PFSK-1 (cell line): Measurements from ENCODE around the gene ACSL3.

Experiments used
- FOXP2 ChIP-seq: optimal IDR thresholded peaks from 2 replicates; pipeline ENCODE3; 2011; ENCODE audit warnings: borderline replicate concordance, control low read depth, inconsistent platforms; ENCODE audit not compliant: insufficient read depth; ENCODE audit errors: extremely low read length, extremely low read depth
- POLR2AphosphoS5 ChIP-seq: IDR thresholded peaks from 2 replicates; pipeline ENCODE4 v1.6.1; 2012; ENCODE audit warnings: low read depth, mild to moderate bottlenecking, control low read depth, low read length, moderate library complexity
- SIN3A ChIP-seq: IDR thresholded peaks from 2 replicates; pipeline ENCODE4 v1.6.1; 2012; ENCODE audit warnings: mild to moderate bottlenecking, low read length, moderate library complexity, borderline replicate concordance; ENCODE audit not compliant: insufficient read depth
- TAF1 ChIP-seq: IDR thresholded peaks from 2 replicates; pipeline ENCODE4 v1.6.1; 2012; ENCODE audit warnings: low read length, control low read depth, borderline replicate concordance; ENCODE audit not compliant: insufficient read depth
- TF ChIP-seq, protein P1 (sequence below), 2 experiments: IDR thresholded peaks; 2 replicates each; pipeline versions ENCODE4 v1.6.1 to v1.8.0; 2011 to 2012; ENCODE audit warnings: low read depth in 2 of 2, low read length in 2 of 2, control low read depth in 1 of 2, inconsistent platforms in 1 of 2, mild to moderate bottlenecking in 1 of 2, moderate library complexity in 1 of 2; ENCODE audit not compliant: insufficient read depth in 1 of 2

The ACSL3 gene

DNA sequence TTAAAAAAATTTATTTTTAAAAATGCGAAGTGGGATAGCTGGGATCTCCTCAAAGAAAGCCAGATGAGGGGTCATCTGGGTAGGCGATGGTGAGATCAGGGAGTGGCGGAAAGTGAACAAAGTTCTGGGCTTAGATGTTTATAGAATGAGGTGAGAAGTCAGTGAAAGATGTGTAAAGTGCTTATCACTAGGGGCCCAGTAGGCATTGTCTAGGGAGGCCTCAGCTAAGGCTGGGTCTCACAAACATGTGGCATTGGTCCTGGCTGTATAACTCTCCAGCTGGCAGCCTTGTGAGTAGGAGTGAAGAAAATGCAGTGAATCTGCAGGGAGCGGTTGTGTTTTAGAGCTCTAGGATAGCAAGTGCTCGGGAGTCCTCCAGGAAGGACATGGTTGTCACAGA is 10.5 kb downstream of the ACSL3 start:
- no peak for TF ChIP-seq SIN3A
- no peak for TF ChIP-seq FOXP2
- TF ChIP-seq POLR2AphosphoS5, result no peak
- TF ChIP-seq, protein P1, sequence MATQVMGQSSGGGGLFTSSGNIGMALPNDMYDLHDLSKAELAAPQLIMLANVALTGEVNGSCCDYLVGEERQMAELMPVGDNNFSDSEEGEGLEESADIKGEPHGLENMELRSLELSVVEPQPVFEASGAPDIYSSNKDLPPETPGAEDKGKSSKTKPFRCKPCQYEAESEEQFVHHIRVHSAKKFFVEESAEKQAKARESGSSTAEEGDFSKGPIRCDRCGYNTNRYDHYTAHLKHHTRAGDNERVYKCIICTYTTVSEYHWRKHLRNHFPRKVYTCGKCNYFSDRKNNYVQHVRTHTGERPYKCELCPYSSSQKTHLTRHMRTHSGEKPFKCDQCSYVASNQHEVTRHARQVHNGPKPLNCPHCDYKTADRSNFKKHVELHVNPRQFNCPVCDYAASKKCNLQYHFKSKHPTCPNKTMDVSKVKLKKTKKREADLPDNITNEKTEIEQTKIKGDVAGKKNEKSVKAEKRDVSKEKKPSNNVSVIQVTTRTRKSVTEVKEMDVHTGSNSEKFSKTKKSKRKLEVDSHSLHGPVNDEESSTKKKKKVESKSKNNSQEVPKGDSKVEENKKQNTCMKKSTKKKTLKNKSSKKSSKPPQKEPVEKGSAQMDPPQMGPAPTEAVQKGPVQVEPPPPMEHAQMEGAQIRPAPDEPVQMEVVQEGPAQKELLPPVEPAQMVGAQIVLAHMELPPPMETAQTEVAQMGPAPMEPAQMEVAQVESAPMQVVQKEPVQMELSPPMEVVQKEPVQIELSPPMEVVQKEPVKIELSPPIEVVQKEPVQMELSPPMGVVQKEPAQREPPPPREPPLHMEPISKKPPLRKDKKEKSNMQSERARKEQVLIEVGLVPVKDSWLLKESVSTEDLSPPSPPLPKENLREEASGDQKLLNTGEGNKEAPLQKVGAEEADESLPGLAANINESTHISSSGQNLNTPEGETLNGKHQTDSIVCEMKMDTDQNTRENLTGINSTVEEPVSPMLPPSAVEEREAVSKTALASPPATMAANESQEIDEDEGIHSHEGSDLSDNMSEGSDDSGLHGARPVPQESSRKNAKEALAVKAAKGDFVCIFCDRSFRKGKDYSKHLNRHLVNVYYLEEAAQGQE (IDR thresholded peaks at IDR 0.05; ENCODE audit: insufficient read depth in 1 of 2, low read depth in 2 of 2, low read length in 2 of 2), result no peak
- no peak for TF ChIP-seq TAF1

DNA sequence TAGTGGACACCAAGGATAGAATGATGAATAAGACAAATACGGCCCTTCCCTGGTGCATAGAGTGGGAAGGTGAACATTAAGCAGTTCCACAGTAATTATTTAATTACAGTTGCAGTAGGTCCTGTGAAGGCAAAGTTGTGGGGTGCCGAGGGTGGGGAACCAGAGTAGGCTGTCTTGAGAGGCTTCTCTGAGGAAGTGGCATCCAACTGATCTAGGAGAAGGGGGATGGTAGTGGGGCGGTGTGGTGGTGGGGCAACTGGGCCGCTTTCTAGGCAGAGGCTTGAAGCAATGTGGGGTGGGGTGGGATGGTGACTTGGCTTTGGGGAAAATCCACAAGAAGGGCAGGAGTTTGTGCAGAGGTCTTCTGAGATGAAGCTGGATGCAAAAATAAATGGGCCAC is 11.7 kb downstream of the ACSL3 start:
- TF ChIP-seq SIN3A (no peak), FOXP2 (no peak), POLR2AphosphoS5 (no peak), TAF1 (no peak)
- TF ChIP-seq, protein P1 (IDR thresholded peaks at IDR 0.05; ENCODE audit: insufficient read depth in 1 of 2, low read depth in 2 of 2, low read length in 2 of 2), result no peak

DNA sequence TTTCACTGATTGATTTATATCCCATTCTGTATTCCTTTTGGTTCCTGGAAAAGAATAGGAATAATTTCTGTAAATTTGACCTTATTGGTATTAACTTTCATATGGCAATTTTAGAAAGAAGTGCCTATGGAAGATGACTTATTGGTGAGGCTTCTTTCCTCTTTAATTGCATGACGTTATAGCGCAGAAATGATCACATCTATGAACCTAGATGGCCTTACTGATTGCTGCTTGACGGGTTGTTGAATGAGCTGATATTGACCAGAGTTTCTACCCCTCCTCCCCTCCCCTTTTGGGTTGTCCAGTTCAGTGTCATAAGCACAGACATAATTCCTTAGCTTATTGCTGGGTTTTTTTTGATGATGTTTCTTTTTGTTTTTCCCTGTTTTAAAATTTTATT is 14.6 kb downstream of the ACSL3 start:
- no peak for TF ChIP-seq POLR2AphosphoS5
- TF ChIP-seq FOXP2, result no peak
- TF ChIP-seq SIN3A, result no peak
- TF ChIP-seq, protein P1 (IDR thresholded peaks at IDR 0.05; ENCODE audit: insufficient read depth in 1 of 2, low read depth in 2 of 2, low read length in 2 of 2), result no peak
- TF ChIP-seq TAF1, result no peak

DNA sequence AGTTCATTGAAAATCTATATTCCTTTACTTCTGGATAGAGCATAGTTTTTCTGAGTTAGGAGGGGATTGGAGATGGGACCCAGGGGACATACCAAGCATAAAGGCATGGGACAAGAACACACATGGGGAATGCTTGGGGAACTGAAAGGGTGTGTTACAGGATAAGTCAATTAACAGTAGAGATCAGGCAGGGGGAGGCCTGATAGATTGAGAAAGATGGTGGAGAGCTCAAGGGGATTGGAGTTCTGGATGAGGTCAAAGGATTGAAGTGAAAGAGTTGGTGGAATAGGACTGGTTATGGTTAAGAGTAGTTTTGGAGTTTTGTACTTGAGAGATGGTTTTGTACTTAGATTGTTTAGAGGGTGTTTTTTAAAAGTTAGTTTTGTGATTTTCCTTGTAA is 16.1 kb downstream of the ACSL3 start:
- TF ChIP-seq SIN3A (no peak), TAF1 (no peak), POLR2AphosphoS5 (no peak), FOXP2 (no peak)
- TF ChIP-seq, protein P1 (IDR thresholded peaks at IDR 0.05; ENCODE audit: insufficient read depth in 1 of 2, low read depth in 2 of 2, low read length in 2 of 2), result no peak
